ENCODE results near the gene SNCB. TPM values are rescaled to one million over a fixed set of nuclear protein-coding genes. Genes with fewer than 3 reads are reported as not detected.

The SNCB gene
- total and polyA plus RNA-seq, 2 of the 13 experiments (the other 11 are each of a cell fraction or from before 2014, with no cell fraction given): not detected

DNA sequence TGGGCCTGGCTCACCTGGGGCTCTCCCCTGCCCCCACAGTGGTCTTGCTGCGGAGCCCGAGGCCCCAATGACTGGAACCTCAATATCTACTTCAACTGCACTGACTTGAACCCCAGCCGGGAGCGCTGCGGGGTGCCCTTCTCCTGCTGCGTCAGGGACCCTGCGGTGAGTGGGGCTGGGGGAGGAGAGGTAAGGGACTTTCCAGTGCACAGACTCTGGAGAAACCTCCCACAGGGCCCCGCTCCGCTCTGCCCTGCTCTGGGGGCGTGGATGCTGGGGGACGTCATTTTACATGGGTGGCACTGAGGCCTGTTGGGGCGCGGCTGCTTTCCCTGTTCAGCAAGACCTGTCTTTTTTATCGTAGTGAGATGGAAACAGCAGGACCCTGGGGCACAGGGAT, 24.5 kb upstream of the SNCB start:
- in situ Hi-C loops (cut with HindIII; ENCODE audit: extremely low pct_ligation_motif_present, low pct_unique_long_range_greater_than_20kb): no loop called here
- no peak for FAIRE-seq

DNA sequence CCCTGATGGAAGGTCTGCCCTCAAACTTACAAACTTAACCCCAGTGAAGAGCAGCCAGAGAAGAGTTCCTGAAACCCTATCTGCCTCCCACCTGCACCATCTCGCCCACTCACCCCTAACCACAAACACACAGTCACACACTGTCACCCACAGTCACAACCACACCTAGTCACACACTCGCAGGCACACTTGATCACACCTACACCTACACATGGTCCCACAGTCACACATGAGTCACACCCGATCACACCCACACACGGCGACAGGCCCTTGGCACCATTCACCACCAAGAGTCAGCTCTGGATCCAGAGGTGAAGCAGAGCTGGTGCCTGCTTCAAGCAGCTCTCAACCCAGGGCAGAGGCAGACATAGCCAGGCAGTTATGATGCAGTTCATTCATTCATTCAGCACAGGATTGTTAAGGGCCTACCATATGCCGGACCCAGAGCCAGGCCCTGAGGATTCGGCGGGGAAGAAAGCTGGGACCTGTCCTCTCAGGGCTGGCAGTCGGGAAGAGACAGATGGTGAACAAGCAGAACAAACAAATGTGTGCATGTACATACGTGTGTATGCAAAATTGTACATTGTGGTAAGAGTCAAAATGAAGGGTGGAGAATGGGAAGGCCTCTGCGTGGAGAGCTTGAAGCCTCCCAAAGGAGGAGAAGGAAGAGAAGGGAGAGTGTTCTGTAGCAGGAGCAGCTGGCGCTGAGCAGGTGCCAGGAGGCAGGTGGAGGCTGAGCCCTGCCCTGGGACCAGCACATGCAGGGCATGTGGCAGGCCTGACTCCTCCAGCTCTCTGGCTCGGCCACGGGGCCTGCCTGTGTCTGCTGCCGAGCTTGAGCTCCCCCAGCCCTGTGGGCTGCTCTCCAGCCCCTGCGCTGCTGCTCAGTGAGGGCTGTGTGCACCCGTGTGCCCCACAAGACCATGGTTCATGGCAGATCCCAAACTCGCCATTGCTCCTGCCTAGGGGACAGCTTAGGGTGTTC, 23.4 kb upstream of the SNCB start:
- no peaks in the 10 kb centered on the region for H3K79me2 ChIP-seq (ENCODE audit: insufficient read depth, low read length)
- FAIRE-seq: no peak
- H3K4me2 ChIP-seq (ENCODE audit: low read depth, low read length): no peak overlapping the region
- DNase-seq (ENCODE audit: low spot score): no peak
- CTCF ChIA-PET (ENCODE audit: low intra/inter-chr PET ratio, low total read pairs): no interaction called here
- H3K27ac ChIP-seq (ENCODE audit: extremely low read length, insufficient read depth, low read length): no peak overlapping the region
- H3K4me3 ChIP-seq (replicated peaks in 1 of 3; ENCODE audit: insufficient read depth in 1 of 3, low read depth in 2 of 3, low read length in 3 of 3): no peak overlapping the region
- 92% methylated on average over 15 of the region's 18 CpGs for WGBS (ENCODE audit: low lambda C conversion rate)
- in situ Hi-C loops (cut with HindIII; ENCODE audit: extremely low pct_ligation_motif_present, low pct_unique_long_range_greater_than_20kb) (no loop called here), intact Hi-C loops (cut with micrococcal nuclease; ENCODE audit: unreplicated experiment) (no loop called here)
- no peaks in the 10 kb centered on the region for H3K27me3 ChIP-seq (ENCODE audit: control insufficient read depth in 1 of 2, insufficient read depth in 2 of 2, low read length in 2 of 2)
- TF ChIP-seq CREB1 (IDR thresholded peaks at IDR 0.05) (peak; percentile 8; the same call in 1 of the 2 replicates), CREB1 (CRISPR knock-in tag; IDR thresholded peaks at IDR 0.05) (no peak), ZNF136 (CRISPR knock-in tag; IDR thresholded peaks at IDR 0.05; ENCODE audit: low read depth) (no peak), JUNB (CRISPR knock-in tag; IDR thresholded peaks at IDR 0.05; ENCODE audit: borderline replicate concordance) (no peak)
- no peak overlapping the region for H2AFZ ChIP-seq (ENCODE audit: low read length)
- ATAC-seq: no peak
- H3K4me1 ChIP-seq (ENCODE audit: insufficient read depth, low read length): peaks cover 9% of the 10 kb centered on the region
- no peaks in the 10 kb centered on the region for H3K9me3 ChIP-seq (ENCODE audit: low read length)
- no peaks in the 10 kb centered on the region; a peak in 1 of 5 replicates for H3K36me3 ChIP-seq (replicated peaks in 1 of 2; ENCODE audit: control insufficient read depth in 1 of 2, insufficient read depth in 2 of 2, low read length in 2 of 2)
- POLR2A ChIA-PET: no interaction called here
- no TSS peak for BruUV-seq (replicated peaks)
- no peak overlapping the region for H3K9ac ChIP-seq (ENCODE audit: insufficient read depth, low read depth, low read length)
- no peaks in the 10 kb centered on the region for H4K20me1 ChIP-seq (ENCODE audit: insufficient read depth, low read length)

More for the DNA sequence above, 24.5 kb upstream of the SNCB start:
- no peak overlapping the region for H3K4me2 ChIP-seq (ENCODE audit: low read depth, low read length)
- no TSS peak for BruUV-seq (replicated peaks)
- H3K4me1 ChIP-seq (ENCODE audit: insufficient read depth, low read length): peaks cover 14% of the 10 kb centered on the region
- TF ChIP-seq ZBTB7A (CRISPR knock-in tag; IDR thresholded peaks at IDR 0.05) (no peak), ZNF724P (CRISPR knock-in tag; IDR thresholded peaks at IDR 0.05; ENCODE audit: borderline replicate concordance) (no peak), ZFP1 (CRISPR knock-in tag; IDR thresholded peaks at IDR 0.05) (no peak), SMARCE1 (IDR thresholded peaks at IDR 0.05; ENCODE audit: borderline replicate concordance) (no peak), JUND (CRISPR knock-in tag; IDR thresholded peaks at IDR 0.05) (no peak), HMG20A (CRISPR knock-in tag; IDR thresholded peaks at IDR 0.05; ENCODE audit: borderline replicate concordance) (no peak), SMYD3 (CRISPR knock-in tag; IDR thresholded peaks at IDR 0.05) (no peak)
- TF ChIP-seq, protein P1, sequence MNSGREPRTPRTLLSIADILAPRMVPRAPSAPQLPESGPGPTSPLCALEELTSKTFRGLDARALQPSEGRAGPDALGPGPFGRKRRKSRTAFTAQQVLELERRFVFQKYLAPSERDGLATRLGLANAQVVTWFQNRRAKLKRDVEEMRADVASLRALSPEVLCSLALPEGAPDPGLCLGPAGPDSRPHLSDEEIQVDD (CRISPR knock-in tag; IDR thresholded peaks at IDR 0.05; ENCODE audit: borderline replicate concordance): no peak
- TF ChIP-seq, protein P2, sequence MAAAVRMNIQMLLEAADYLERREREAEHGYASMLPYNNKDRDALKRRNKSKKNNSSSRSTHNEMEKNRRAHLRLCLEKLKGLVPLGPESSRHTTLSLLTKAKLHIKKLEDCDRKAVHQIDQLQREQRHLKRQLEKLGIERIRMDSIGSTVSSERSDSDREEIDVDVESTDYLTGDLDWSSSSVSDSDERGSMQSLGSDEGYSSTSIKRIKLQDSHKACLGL (CRISPR knock-in tag; IDR thresholded peaks at IDR 0.05): no peak
- H3K4me3 ChIP-seq (replicated peaks in 1 of 3; ENCODE audit: insufficient read depth in 1 of 3, low read depth in 2 of 3, low read length in 3 of 3): no peak overlapping the region
- no peaks in the 10 kb centered on the region for H3K27me3 ChIP-seq (ENCODE audit: control insufficient read depth in 1 of 2, insufficient read depth in 2 of 2, low read length in 2 of 2)
- intact Hi-C loops (cut with micrococcal nuclease; ENCODE audit: unreplicated experiment): loop anchor here (5.0 kb wide), 1 partner anchor 157 kb away; the partner anchor contains the start of gene UNC5A
- POLR2A ChIA-PET: no interaction called here
- H3K27ac ChIP-seq (ENCODE audit: extremely low read length, insufficient read depth, low read length): no peak overlapping the region
- no peaks in the 10 kb centered on the region for H3K79me2 ChIP-seq (ENCODE audit: insufficient read depth, low read length)
- H2AFZ ChIP-seq (ENCODE audit: low read length): no peak overlapping the region
- H3K36me3 ChIP-seq (replicated peaks in 1 of 2; ENCODE audit: control insufficient read depth in 1 of 2, insufficient read depth in 2 of 2, low read length in 2 of 2): no peaks in the 10 kb centered on the region; a peak in 1 of 5 replicates
- ATAC-seq: no peak
- H3K9me3 ChIP-seq (ENCODE audit: low read length): no peaks in the 10 kb centered on the region
- H3K9ac ChIP-seq (ENCODE audit: insufficient read depth, low read depth, low read length): no peak overlapping the region
- 90% methylated on average over 2 of the region's 14 CpGs for WGBS (ENCODE audit: low lambda C conversion rate)
- no peak for DNase-seq (ENCODE audit: low spot score)
- no peaks in the 10 kb centered on the region for H4K20me1 ChIP-seq (ENCODE audit: insufficient read depth, low read length)
- CTCF ChIA-PET (ENCODE audit: low intra/inter-chr PET ratio, low total read pairs): no interaction called here
